Measurements from ENCODE around the gene ECT2L. TPM values are rescaled to one million over a fixed set of nuclear protein-coding genes. Genes with fewer than 3 reads are reported as not detected.

Gene ECT2L
- total and polyA plus RNA-seq, 2 experiments from 2014 or later, result 0.03 to 0.15 TPM

DNA sequence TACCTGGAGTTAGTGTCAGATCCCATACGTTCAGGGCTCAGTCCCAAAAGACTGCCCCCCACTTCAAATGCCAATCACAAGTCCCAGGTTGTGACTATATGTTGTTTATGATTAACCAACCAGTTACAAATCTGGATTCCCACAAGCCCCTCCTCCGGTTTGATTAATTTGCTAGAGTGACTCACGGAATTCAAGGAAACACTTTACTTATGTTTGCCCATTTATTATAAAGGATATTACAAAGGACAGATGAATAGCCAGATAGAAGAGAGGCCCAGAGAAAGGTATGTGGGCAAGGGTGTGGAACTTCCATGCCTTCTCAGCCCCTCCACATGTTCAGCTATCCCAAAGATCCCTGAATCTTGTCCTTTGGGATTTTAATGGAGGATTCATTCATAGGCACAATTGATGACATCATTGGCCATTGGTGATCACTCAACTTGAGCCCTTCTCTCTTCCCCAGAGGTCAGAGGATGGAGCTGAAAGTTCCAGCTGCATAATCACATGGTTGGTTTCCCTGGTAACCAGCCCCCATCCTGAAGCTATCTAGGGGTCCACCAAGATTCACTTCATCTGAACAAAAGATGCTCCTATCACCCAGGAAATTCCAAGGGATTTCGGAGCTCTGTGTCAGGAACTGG, 2.0 kb downstream of the ECT2L start:
- Histone ChIP-seq H4K20me1 (replicated peaks; ENCODE audit: insufficient read depth) (no peaks in the 10 kb centered on the region), H3K79me2 (replicated peaks; ENCODE audit: insufficient read depth) (no peaks in the 10 kb centered on the region), H3K27ac (ENCODE audit: low read depth) (no peak overlapping the region), H3K4me1 (ENCODE audit: insufficient read depth) (peaks cover 8% of the 10 kb centered on the region; the same call in 1 of the 2 replicates), H3K36me3 (ENCODE audit: insufficient read depth) (no peaks in the 10 kb centered on the region), H3K27me3 (ENCODE audit: insufficient read depth) (peaks cover 11% of the 10 kb centered on the region; the same call in 1 of the 2 replicates), H3K4me2 (no peak overlapping the region), H3K9me2 (ENCODE audit: insufficient read depth) (no peaks in the 10 kb centered on the region), H3K4me3 (no peak overlapping the region), H3F3A (replicated peaks; ENCODE audit: low read depth) (no peaks in the 10 kb centered on the region), H2AFZ (no peak overlapping the region)
- no peak for TF ChIP-seq EZH2phosphoT487 (IDR thresholded peaks at IDR 0.05; ENCODE audit: unreplicated experiment)
- TF ChIP-seq STAT1 (IDR thresholded peaks at IDR 0.05; ENCODE audit: unreplicated experiment), result no peak
- no peak for TF ChIP-seq NANOG (IDR thresholded peaks at IDR 0.05; ENCODE audit: borderline replicate concordance)
- TF ChIP-seq, protein P1, sequence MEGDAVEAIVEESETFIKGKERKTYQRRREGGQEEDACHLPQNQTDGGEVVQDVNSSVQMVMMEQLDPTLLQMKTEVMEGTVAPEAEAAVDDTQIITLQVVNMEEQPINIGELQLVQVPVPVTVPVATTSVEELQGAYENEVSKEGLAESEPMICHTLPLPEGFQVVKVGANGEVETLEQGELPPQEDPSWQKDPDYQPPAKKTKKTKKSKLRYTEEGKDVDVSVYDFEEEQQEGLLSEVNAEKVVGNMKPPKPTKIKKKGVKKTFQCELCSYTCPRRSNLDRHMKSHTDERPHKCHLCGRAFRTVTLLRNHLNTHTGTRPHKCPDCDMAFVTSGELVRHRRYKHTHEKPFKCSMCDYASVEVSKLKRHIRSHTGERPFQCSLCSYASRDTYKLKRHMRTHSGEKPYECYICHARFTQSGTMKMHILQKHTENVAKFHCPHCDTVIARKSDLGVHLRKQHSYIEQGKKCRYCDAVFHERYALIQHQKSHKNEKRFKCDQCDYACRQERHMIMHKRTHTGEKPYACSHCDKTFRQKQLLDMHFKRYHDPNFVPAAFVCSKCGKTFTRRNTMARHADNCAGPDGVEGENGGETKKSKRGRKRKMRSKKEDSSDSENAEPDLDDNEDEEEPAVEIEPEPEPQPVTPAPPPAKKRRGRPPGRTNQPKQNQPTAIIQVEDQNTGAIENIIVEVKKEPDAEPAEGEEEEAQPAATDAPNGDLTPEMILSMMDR (conservative IDR thresholded peaks at IDR 0.05; ENCODE audit: low read depth in 2 of 2), result no peak
- TF ChIP-seq POLR2AphosphoS5 (IDR thresholded peaks at IDR 0.05; ENCODE audit: low read depth), result no peak
- no peak for TF ChIP-seq EZH2 (IDR thresholded peaks at IDR 0.05; ENCODE audit: low read depth, unreplicated experiment)
- TF ChIP-seq, protein P2, sequence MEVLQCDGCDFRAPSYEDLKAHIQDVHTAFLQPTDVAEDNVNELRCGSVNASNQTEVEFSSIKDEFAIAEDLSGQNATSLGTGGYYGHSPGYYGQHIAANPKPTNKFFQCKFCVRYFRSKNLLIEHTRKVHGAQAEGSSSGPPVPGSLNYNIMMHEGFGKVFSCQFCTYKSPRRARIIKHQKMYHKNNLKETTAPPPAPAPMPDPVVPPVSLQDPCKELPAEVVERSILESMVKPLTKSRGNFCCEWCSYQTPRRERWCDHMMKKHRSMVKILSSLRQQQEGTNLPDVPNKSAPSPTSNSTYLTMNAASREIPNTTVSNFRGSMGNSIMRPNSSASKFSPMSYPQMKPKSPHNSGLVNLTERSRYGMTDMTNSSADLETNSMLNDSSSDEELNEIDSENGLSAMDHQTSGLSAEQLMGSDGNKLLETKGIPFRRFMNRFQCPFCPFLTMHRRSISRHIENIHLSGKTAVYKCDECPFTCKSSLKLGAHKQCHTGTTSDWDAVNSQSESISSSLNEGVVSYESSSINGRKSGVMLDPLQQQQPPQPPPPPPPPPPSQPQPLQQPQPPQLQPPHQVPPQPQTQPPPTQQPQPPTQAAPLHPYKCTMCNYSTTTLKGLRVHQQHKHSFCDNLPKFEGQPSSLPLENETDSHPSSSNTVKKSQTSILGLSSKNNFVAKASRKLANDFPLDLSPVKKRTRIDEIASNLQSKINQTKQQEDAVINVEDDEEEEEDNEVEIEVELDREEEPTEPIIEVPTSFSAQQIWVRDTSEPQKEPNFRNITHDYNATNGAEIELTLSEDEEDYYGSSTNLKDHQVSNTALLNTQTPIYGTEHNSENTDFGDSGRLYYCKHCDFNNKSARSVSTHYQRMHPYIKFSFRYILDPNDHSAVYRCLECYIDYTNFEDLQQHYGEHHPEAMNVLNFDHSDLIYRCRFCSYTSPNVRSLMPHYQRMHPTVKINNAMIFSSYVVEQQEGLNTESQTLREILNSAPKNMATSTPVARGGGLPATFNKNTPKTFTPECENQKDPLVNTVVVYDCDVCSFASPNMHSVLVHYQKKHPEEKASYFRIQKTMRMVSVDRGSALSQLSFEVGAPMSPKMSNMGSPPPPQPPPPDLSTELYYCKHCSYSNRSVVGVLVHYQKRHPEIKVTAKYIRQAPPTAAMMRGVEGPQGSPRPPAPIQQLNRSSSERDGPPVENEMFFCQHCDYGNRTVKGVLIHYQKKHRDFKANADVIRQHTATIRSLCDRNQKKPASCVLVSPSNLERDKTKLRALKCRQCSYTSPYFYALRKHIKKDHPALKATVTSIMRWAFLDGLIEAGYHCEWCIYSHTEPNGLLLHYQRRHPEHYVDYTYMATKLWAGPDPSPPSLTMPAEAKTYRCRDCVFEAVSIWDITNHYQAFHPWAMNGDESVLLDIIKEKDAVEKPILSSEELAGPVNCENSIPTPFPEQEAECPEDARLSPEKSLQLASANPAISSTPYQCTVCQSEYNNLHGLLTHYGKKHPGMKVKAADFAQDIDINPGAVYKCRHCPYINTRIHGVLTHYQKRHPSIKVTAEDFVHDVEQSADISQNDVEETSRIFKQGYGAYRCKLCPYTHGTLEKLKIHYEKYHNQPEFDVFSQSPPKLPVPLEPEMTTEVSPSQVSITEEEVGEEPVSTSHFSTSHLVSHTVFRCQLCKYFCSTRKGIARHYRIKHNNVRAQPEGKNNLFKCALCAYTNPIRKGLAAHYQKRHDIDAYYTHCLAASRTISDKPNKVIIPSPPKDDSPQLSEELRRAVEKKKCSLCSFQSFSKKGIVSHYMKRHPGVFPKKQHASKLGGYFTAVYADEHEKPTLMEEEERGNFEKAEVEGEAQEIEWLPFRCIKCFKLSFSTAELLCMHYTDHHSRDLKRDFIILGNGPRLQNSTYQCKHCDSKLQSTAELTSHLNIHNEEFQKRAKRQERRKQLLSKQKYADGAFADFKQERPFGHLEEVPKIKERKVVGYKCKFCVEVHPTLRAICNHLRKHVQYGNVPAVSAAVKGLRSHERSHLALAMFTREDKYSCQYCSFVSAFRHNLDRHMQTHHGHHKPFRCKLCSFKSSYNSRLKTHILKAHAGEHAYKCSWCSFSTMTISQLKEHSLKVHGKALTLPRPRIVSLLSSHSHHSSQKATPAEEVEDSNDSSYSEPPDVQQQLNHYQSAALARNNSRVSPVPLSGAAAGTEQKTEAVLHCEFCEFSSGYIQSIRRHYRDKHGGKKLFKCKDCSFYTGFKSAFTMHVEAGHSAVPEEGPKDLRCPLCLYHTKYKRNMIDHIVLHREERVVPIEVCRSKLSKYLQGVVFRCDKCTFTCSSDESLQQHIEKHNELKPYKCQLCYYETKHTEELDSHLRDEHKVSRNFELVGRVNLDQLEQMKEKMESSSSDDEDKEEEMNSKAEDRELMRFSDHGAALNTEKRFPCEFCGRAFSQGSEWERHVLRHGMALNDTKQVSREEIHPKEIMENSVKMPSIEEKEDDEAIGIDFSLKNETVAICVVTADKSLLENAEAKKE (CRISPR knock-in tag; IDR thresholded peaks at IDR 0.05), result no peak
- TF ChIP-seq, protein P3, sequence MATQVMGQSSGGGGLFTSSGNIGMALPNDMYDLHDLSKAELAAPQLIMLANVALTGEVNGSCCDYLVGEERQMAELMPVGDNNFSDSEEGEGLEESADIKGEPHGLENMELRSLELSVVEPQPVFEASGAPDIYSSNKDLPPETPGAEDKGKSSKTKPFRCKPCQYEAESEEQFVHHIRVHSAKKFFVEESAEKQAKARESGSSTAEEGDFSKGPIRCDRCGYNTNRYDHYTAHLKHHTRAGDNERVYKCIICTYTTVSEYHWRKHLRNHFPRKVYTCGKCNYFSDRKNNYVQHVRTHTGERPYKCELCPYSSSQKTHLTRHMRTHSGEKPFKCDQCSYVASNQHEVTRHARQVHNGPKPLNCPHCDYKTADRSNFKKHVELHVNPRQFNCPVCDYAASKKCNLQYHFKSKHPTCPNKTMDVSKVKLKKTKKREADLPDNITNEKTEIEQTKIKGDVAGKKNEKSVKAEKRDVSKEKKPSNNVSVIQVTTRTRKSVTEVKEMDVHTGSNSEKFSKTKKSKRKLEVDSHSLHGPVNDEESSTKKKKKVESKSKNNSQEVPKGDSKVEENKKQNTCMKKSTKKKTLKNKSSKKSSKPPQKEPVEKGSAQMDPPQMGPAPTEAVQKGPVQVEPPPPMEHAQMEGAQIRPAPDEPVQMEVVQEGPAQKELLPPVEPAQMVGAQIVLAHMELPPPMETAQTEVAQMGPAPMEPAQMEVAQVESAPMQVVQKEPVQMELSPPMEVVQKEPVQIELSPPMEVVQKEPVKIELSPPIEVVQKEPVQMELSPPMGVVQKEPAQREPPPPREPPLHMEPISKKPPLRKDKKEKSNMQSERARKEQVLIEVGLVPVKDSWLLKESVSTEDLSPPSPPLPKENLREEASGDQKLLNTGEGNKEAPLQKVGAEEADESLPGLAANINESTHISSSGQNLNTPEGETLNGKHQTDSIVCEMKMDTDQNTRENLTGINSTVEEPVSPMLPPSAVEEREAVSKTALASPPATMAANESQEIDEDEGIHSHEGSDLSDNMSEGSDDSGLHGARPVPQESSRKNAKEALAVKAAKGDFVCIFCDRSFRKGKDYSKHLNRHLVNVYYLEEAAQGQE (IDR thresholded peaks at IDR 0.05; ENCODE audit: unreplicated experiment), result no peak
- no peak for TF ChIP-seq CREB1 (CRISPR knock-in tag; IDR thresholded peaks at IDR 0.05; ENCODE audit: low read depth)
- no peak for TF ChIP-seq ZNF331 (CRISPR knock-in tag; IDR thresholded peaks at IDR 0.05; ENCODE audit: low read depth)
- TF ChIP-seq JUNB (IDR thresholded peaks at IDR 0.05; ENCODE audit: unreplicated experiment), result no peak
- TF ChIP-seq, protein P4, sequence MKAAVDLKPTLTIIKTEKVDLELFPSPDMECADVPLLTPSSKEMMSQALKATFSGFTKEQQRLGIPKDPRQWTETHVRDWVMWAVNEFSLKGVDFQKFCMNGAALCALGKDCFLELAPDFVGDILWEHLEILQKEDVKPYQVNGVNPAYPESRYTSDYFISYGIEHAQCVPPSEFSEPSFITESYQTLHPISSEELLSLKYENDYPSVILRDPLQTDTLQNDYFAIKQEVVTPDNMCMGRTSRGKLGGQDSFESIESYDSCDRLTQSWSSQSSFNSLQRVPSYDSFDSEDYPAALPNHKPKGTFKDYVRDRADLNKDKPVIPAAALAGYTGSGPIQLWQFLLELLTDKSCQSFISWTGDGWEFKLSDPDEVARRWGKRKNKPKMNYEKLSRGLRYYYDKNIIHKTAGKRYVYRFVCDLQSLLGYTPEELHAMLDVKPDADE (IDR thresholded peaks at IDR 0.05), result no peak
- no peaks in the 10 kb centered on the region; the same call in 2 of the 3 replicates for H3K36me3 Mint-ChIP-seq (ENCODE audit: low read depth)
- H3K4me1 Mint-ChIP-seq, result no peaks in the 10 kb centered on the region; the same call in 2 of the 3 replicates
- no peak overlapping the region for H3K4me3 Mint-ChIP-seq
- peaks cover 5% of the 10 kb centered on the region for H3K27me3 Mint-ChIP-seq (ENCODE audit: insufficient read depth, low read depth, poor library complexity)
- H3K9me3 Mint-ChIP-seq, result peaks cover 10% of the 10 kb centered on the region; the same call in 2 of the 3 replicates
- ATAC-seq (no peak), DNase-seq (ENCODE audit: low spot score) (no peak)
- no peak overlapping the region for H3K27ac Mint-ChIP-seq
